ENCODE data around the gene GRK4. TPM values are rescaled to one million over a fixed set of nuclear protein-coding genes. Genes with fewer than 3 reads are reported as not detected.

Gene GRK4
- total RNA-seq, 2 experiments from 2014 or later = 2.2 to 2.6 TPM

Other genes with a start within 250 kb of the GRK4 start
- 10 to 100 TPM; 42.3 to 44.3 TPM for gene TNIP2, start 207.2 kb upstream of the GRK4 start, total RNA-seq
- gene SH3BP2, start 170.5 kb upstream of the GRK4 start, total RNA-seq = 10 to 100 TPM; 88.2 to 93.0 TPM
- gene ADD1, start 119.7 kb upstream of the GRK4 start, total RNA-seq = 100 to 1,000 TPM; 252 to 255 TPM
- 10 to 100 TPM; 47.6 to 52.3 TPM for gene NOP14, start 165 bp upstream of the GRK4 start, total RNA-seq
- gene HTT-AS, start 111.0 kb downstream of the GRK4 start, total RNA-seq = not detected
- 10 to 100 TPM; 51.2 to 58.0 TPM for gene HTT, start 111.1 kb downstream of the GRK4 start, total RNA-seq

Measured in activated CD8-positive, alpha-beta T cell treated with anti-CD3 and anti-CD28 coated beads, Interleukin-2, amount 10 ng/mL, durations not matched to agents 7 days and 5 days (primary cell).